Activated naive CD8-positive, alpha-beta T cell treated with anti-CD3 and anti-CD28 coated beads, Interleukin-2, amount 10 ng/mL, durations not matched to agents 7 days and 5 days (primary cell): Measurements from ENCODE around the gene MYO9A. TPM values are rescaled to one million over a fixed set of nuclear protein-coding genes. Genes with fewer than 3 reads are reported as not detected.
"Not testable (repeated sequence)": the region's sequence is repeated elsewhere in the genome, so short reads cannot be mapped to it uniquely, and the experiment has no call there.

Source experiments
- ATAC-seq: fragments of 150-1000 bp; cut with Tn5 transposase; one replicate; pipeline ENCODE4 v1.10.0; 2021; ENCODE audit warnings: low read depth, moderate library complexity
- POLR2A ChIA-PET: fragments of 350-600 bp; sonication (Branson Sonifier 250); formaldehyde crosslinking; loops from one replicate; lab custom pipeline; 2021; ENCODE audit warnings: antibody characterized with exemption; lab: Charles Lee
- DNase-seq: peaks from one replicate; pipeline ENCODE4 v3.0.0; 2021
- H3K27ac Mint-ChIP-seq: one replicate; pipeline ENCODE4 v1.8.0; 2022; ENCODE audit warnings: mild to moderate bottlenecking, mixed read lengths
- H3K27me3 Mint-ChIP-seq: one replicate; pipeline ENCODE4 v1.8.0; 2022; ENCODE audit warnings: mild to moderate bottlenecking, moderate library complexity, mixed read lengths
- H3K36me3 Mint-ChIP-seq: one replicate; pipeline ENCODE4 v1.8.0; 2021; ENCODE audit warnings: mild to moderate bottlenecking, mixed read lengths
- H3K4me1 Mint-ChIP-seq: one replicate; pipeline ENCODE4 v1.8.0; 2021; ENCODE audit warnings: mixed read lengths
- H3K4me3 Mint-ChIP-seq: one replicate; pipeline ENCODE4 v1.8.0; 2022; ENCODE audit warnings: mild to moderate bottlenecking, moderate library complexity, mixed read lengths
- H3K9me3 Mint-ChIP-seq: one replicate; pipeline ENCODE4 v1.8.0; 2021; ENCODE audit warnings: mixed read lengths
- total RNA-seq, 2 experiments: library from RNA; stranded (reverse); gene quantifications; one replicate each; pipeline ENCODE4 v1.2.3, GENCODE V29; 2021

Gene MYO9A
- total RNA-seq, 2 experiments from 2014 or later, result 24.1 to 31.2 TPM

DNA sequence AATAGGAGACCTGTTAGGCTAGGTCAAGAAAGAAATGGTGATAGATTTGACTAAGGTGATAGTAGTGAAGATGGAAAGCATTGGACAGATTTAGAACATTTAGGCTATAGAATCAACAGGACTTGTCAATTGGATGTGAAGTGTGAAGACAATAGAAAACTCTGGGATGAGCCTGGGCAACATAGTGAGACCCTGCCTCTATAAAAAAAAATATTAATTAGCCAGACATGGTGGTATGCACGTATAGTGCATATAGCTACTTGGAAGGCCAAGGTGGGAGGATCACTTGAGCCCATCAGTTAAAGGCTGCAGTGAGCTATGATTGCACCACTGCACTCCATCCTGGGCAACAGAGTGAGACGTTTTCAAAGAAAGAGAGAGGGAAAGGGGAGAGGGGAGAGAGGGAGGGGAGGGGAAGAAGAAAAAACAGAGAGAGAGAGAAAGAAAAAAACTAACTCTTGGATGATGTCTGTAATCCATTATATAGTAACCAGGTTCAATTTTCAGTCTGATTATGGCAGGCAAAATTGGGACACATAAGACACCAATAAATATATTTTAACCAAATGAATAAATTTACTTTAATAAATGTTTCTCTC lies 9.9 kb upstream of the MYO9A start:
- ATAC-seq (no peak), DNase-seq (no peak)
- H3K27ac Mint-ChIP-seq, result no peak overlapping the region
- no peaks in the 10 kb centered on the region for H3K9me3 Mint-ChIP-seq
- H3K4me3 Mint-ChIP-seq, result no peak overlapping the region
- POLR2A ChIA-PET, result interaction anchor here (0.7 kb wide), 1 partner anchor 10 kb away, joined by 3 read pairs; the partner anchor contains the start of gene MYO9A
- H3K27me3 Mint-ChIP-seq, result peaks cover 2% of the 10 kb centered on the region
- H3K36me3 Mint-ChIP-seq, result no peaks in the 10 kb centered on the region
- peaks cover 2% of the 10 kb centered on the region for H3K4me1 Mint-ChIP-seq

DNA sequence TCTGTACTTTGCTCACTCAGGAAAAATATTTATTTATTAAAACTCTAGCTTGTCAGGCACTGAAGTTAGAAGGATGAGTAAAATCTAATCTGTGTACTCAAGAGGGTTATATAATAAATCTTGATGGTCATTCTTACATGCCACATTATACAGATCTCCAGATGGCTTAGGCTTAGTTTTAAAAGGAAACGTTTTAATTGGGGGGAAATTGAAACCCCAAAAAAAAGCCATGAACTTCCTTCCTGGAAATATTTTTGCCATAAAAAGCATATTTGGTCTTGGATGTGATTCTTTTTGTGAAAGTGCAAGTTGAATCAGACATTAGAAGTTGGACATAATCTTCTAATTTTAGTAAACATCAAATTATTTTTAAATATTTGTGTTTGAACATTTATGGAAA lies 6.3 kb upstream of the MYO9A start:
- Mint-ChIP-seq H3K27ac (no peak overlapping the region), H3K36me3 (no peaks in the 10 kb centered on the region), H3K27me3 (peaks cover 2% of the 10 kb centered on the region), H3K9me3 (no peaks in the 10 kb centered on the region), H3K4me3 (no peak overlapping the region), H3K4me1 (peaks cover 3% of the 10 kb centered on the region)
- no peak for ATAC-seq
- no peak for DNase-seq
- POLR2A ChIA-PET, result no interaction called here

DNA sequence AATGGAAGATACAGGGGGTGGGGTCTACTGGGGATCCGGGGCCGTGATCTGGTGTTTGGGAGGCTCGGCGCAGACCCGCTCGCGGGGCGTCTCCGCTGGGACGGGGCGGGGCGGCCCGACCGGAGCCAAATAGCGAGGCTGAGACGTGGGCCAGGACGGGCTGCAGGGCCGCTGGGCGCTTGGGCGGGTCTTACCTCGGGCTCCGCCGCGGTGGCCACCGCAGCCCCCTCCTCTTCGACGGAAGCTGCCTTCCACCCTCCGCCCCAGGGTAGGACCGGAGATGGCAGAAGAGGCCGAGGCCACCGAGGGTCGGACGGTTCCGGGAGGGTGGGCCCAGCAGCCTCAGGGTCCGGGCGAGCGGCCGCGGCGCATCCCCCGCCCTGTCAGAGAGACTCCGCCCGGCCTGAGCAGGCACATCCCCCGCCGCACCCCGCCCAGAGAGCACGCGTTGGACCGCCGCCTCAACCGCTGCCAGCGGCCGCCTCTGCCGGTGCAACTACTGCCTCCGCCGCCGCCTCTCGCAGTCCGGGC lies 399 bp downstream of the MYO9A start:
- ATAC-seq, result peak; percentile 68
- Mint-ChIP-seq H3K36me3 (no peaks in the 10 kb centered on the region), H3K9me3 (no peaks in the 10 kb centered on the region), H3K4me3 (peak overlapping the region; percentile 88), H3K27me3 (peaks cover 4% of the 10 kb centered on the region), H3K4me1 (peaks cover 27% of the 10 kb centered on the region), H3K27ac (peak overlapping the region; percentile 90)
- peak; percentile 80 for DNase-seq
- POLR2A ChIA-PET, result interaction anchor here (1.0 to 1.5 kb wide), 3 partner anchors 10 to 109 kb away, joined by 3 to 4 read pairs (median 4); no protein-coding TSS in a partner anchor

DNA sequence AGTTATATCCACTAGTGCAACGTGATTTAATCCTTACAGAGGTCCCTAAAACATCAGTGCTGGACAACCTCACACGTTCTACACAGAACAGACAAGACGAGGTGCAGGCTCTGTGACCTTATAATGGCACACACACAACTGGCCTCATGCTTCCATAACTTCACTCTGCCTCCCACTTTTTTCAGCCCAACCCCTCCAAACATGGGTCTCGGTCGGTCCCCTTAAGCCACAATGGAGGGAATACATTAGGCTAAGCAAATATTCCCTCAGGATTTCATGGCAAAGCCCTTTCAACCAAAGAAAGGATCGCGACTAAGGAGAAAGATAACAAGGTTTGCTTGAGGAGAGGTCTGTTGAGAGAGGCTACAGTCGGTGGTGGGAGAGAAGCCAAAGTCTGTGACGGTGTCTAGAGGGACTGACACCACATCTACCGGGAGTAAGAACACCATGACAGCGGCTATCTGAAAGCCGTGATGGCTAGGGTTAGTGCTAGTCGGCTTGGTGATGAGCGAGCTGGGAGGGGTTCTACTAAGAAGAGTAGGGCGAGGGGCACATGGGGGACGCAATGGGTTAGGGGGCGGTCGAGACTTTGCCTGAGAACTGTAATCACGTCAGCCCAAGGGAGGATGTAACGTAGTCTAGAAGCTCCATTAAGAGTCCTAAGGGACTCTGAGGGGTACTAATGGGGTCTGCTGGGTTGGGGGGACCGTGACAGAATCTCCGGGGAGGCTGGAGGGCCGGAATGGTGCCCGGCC lies 1.0 kb downstream of the MYO9A start:
- POLR2A ChIA-PET, result interaction anchor here (0.5 to 1.5 kb wide), 2 partner anchors 10 to 1834 kb away, joined by 3 read pairs; no protein-coding TSS in a partner anchor
- no peaks in the 10 kb centered on the region for H3K9me3 Mint-ChIP-seq
- H3K36me3 Mint-ChIP-seq, result no peaks in the 10 kb centered on the region
- peak overlapping the region; percentile 90 for H3K27ac Mint-ChIP-seq
- ATAC-seq (no peak), DNase-seq (no peak)
- H3K4me1 Mint-ChIP-seq, result peaks cover 27% of the 10 kb centered on the region
- H3K27me3 Mint-ChIP-seq, result peaks cover 4% of the 10 kb centered on the region
- H3K4me3 Mint-ChIP-seq, result peak overlapping the region; percentile 88

DNA sequence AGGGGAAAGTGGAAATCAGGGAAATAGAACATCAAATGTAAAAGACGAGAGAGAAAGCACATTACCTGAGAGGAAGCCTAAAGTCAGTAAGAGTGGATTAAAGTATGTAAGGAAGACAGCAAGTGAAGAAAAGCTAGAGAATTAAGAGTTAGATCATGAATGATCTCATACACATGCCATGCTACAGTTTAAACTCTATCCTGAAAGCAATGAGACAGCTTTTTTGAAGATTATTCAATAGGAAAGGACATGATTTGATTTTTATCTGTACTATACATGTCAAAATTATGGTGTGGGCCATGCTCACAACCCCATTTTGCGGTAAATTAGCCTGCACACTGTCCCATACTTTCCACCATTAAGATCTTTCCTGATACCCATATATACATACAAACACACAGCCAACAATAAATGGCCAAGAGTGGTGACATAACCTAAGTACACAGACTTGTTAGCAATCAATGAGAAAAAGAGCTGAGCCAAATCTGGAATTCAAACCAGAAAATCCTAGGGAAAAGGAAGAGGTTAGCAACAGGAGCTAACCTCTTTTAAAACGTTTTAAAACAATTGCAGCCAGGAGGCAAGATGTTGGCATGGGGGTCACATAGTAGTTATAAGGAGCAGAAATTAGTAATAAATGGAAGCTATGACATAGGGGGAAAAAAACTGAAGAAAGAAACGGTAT lies 4.5 kb downstream of the MYO9A start:
- Mint-ChIP-seq H3K27ac (no peak overlapping the region), H3K36me3 (no peaks in the 10 kb centered on the region), H3K9me3 (no peaks in the 10 kb centered on the region), H3K4me1 (peaks cover 19% of the 10 kb centered on the region), H3K27me3 (peaks cover 4% of the 10 kb centered on the region), H3K4me3 (no peak overlapping the region)
- POLR2A ChIA-PET, result interaction anchor here (0.7 kb wide), 1 partner anchor 932 kb away, joined by 3 read pairs; no protein-coding TSS in a partner anchor
- no peak for ATAC-seq
- no peak for DNase-seq

DNA sequence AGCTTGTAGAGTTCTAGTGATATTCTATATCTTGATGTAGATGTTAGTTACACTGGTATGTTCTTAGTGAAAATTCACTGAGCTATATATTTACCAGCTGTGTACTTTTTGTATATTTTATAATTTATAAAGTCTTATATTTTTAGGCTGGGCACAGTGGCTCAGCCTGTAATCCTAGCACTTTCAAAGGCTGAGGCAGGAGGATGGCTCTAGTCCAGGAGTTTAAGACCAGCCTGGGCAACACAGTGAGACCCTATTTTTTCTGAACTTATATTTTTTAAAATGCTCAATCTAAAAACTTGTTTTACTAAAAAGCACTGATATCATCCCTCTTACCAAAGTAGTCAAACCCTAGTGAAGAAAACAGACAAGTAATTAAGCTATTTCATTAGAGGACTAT lies 5.1 kb downstream of the MYO9A start:
- no peak for ATAC-seq
- Mint-ChIP-seq H3K9me3 (no peaks in the 10 kb centered on the region), H3K27ac (no peak overlapping the region), H3K4me3 (no peak overlapping the region), H3K27me3 (peaks cover 4% of the 10 kb centered on the region), H3K4me1 (peaks cover 22% of the 10 kb centered on the region), H3K36me3 (no peaks in the 10 kb centered on the region)
- DNase-seq, result no peak
- POLR2A ChIA-PET, result interaction anchor here (0.7 kb wide), 1 partner anchor 933 kb away, joined by 3 read pairs; no protein-coding TSS in a partner anchor

DNA sequence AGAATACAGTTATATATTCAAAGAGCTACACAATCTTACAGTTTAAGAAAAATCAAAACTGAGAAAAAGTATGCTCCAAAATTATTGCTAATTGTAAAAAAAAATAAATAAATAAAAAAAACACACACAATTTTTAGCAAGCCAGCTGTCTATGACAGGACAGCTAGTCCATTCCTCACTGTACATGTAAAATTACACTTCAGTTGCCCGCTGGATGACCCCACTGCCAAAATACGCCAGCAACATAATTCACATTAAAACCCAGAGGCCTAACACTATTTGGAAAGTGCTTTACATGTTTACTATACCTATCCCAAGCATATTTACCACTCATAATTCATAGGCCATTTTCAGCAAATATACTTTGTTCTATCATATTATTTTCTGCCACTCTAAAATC lies 5.8 kb downstream of the MYO9A start:
- Mint-ChIP-seq H3K4me3 (no peak overlapping the region), H3K36me3 (no peaks in the 10 kb centered on the region), H3K4me1 (peaks cover 22% of the 10 kb centered on the region), H3K9me3 (no peaks in the 10 kb centered on the region), H3K27me3 (peaks cover 4% of the 10 kb centered on the region), H3K27ac (no peak overlapping the region)
- DNase-seq (no peak), ATAC-seq (no peak)
- POLR2A ChIA-PET, result no interaction called here

DNA sequence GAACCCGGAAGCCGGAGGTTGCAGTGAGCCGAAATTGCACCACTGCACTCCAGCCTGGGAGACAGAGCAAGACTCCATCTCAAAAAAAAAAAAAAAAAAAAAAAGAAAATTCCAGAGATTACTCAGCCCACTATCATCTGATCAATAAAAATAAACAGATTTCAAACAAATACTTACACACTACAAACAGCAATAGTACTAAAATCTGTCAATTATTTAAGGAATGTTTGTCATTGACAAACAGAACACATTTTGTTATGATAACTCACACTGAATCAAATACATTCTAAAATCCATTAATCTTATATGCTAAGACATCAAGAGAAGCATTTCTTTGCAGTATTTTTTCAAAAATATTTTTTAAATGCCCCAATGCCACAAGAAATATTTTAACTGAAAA lies 7.6 kb downstream of the MYO9A start:
- Mint-ChIP-seq H3K27ac (no peak overlapping the region), H3K27me3 (peaks cover 4% of the 10 kb centered on the region), H3K4me3 (no peak overlapping the region), H3K4me1 (peaks cover 11% of the 10 kb centered on the region), H3K9me3 (no peaks in the 10 kb centered on the region), H3K36me3 (no peaks in the 10 kb centered on the region)
- POLR2A ChIA-PET, result interaction anchor here (0.7 kb wide), 1 partner anchor 708 kb away, joined by 6 read pairs; no protein-coding TSS in a partner anchor
- DNase-seq (no peak), ATAC-seq (no peak)

DNA sequence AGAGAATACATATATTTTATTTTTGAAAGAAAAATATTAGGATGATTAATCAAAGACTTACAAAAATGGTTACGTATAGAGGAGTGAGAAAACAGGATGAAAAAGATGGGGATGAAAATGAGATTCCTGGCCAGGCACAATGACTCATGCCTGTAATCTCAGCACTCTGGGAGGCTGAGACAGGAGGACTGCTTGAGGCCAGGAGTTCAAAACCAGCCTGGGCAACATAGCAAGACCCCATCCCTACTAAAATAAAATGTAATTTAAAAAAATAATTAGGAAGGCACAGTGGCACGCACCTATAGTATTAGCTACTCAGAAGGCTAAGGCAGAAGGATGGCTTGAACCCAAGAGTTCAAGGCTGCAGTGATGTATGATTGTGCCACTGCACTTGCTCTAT lies 11.9 kb downstream of the MYO9A start:
- ATAC-seq (no peak), DNase-seq (no peak)
- no peaks in the 10 kb centered on the region for H3K9me3 Mint-ChIP-seq
- POLR2A ChIA-PET, result no interaction called here
- peaks cover 3% of the 10 kb centered on the region for H3K4me1 Mint-ChIP-seq
- no peaks in the 10 kb centered on the region for H3K36me3 Mint-ChIP-seq
- H3K27ac Mint-ChIP-seq, result no peak overlapping the region
- no peak overlapping the region for H3K4me3 Mint-ChIP-seq
- no peaks in the 10 kb centered on the region for H3K27me3 Mint-ChIP-seq

DNA sequence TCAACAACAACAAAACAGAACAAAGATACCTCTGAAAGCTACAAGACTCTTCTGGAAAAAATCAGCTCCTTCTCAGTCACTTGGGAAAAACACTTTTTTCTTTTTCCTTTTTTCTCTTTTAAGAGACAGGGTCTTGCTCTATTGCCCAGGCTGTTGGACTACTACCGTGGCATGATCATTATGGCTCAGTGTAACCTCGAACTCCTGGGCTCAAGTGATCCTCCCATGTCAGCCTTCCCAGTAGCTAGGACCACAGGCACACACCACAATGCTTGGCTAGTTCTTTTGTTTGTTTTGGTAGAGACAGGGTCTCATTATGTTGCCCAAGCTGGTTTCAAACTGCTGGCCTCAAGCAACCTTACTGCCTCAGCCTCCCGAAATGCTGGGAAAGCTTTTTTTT lies 12.8 kb downstream of the MYO9A start:
- no peak overlapping the region for H3K27ac Mint-ChIP-seq
- peaks cover 3% of the 10 kb centered on the region for H3K4me1 Mint-ChIP-seq
- POLR2A ChIA-PET, result no interaction called here

DNA sequence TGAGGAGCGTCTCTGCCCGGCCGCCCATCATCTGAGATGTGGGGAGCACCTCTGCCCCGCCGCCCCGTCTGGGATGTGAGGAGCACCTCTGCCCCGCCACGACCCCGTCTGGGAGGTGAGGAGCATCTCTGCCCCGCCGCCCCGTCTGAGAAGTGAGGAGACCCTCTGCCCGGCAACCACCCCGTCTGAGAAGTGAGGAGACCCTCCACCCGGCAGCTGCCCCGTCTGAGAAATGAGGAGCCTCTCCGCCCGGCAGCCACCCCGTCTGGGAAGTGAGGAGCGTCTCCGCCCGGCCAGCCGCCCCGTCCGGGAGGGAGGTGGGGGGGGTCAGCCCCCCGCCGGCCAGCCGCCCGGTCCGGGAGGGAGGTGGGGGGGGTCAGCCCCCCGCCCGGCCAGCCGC lies 17.4 kb downstream of the MYO9A start:
- H3K4me3 Mint-ChIP-seq, H3K9me3 Mint-ChIP-seq, H3K27me3 Mint-ChIP-seq, DNase-seq, H3K27ac Mint-ChIP-seq, H3K36me3 Mint-ChIP-seq, ATAC-seq, POLR2A ChIA-PET, H3K4me1 Mint-ChIP-seq: not testable (repeated sequence)

More for the DNA sequence above, 12.8 kb downstream of the MYO9A start:
- Mint-ChIP-seq H3K27me3 (no peaks in the 10 kb centered on the region), H3K36me3 (no peaks in the 10 kb centered on the region), H3K9me3 (no peaks in the 10 kb centered on the region), H3K4me3 (no peak overlapping the region)
- ATAC-seq (no peak), DNase-seq (no peak)

DNA sequence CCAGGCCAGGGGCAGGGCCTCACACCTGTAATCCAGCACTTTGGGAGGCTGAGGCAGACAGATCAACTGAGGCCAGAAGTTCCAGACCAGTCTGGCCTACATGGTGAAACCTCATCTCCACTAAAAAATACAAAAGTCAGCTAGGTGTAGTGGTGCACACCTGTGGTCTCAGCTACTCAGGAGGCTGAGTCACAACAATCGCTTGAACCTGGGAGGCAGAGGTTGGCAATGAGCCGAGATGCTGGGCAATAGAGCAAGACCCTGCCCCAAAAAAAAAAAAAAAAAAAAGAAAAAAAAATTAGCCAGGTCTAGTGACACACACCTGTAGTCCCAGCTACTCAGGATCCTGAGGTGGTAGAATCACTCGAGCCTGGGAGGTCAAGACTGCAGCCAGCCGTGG lies 18.8 kb downstream of the MYO9A start:
- Mint-ChIP-seq H3K27me3 (no peaks in the 10 kb centered on the region), H3K9me3 (no peaks in the 10 kb centered on the region), H3K4me1 (no peaks in the 10 kb centered on the region), H3K4me3 (no peak overlapping the region), H3K36me3 (peaks cover 8% of the 10 kb centered on the region), H3K27ac (no peak overlapping the region)
- no peak for DNase-seq
- ATAC-seq, result no peak
- POLR2A ChIA-PET, result no interaction called here

DNA sequence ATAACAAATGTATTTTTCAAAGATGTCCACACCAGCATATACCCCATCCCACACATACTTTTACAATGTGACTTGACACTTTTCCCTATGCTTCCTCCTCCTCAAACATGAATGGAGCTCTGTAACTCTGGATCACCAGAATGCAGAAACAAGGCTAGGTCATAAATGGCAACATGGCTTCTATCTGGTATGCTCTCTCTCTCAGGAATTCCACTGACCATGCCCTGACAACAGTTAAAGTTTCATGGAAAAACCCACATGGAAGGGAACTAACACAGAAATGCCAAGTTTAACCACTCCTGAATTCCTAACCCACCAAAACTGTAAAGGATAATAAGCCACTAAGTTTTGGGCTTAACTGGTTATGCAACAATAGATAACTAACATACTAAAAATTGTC lies 19.9 kb downstream of the MYO9A start:
- Mint-ChIP-seq H3K27me3 (no peaks in the 10 kb centered on the region), H3K27ac (no peak overlapping the region), H3K36me3 (peaks cover 8% of the 10 kb centered on the region), H3K4me1 (no peaks in the 10 kb centered on the region), H3K4me3 (no peak overlapping the region), H3K9me3 (no peaks in the 10 kb centered on the region)
- DNase-seq (no peak), ATAC-seq (no peak)
- POLR2A ChIA-PET, result no interaction called here
